ENCODE data around the gene AGK.
"Not testable (repeated sequence)": the region's sequence is repeated elsewhere in the genome, so short reads cannot be mapped to it uniquely, and the experiment has no call there.

The AGK gene

GRCh38 chr7:141577043-141577839, 26.0 kb downstream of the AGK start:
- no peak for DNase-seq
- in situ Hi-C loops (cut with HindIII; ENCODE audit: low pct_ligation_motif_present, low pct_unique_long_range_greater_than_20kb, low sequenced_read_pairs), result no loop called here

DNA sequence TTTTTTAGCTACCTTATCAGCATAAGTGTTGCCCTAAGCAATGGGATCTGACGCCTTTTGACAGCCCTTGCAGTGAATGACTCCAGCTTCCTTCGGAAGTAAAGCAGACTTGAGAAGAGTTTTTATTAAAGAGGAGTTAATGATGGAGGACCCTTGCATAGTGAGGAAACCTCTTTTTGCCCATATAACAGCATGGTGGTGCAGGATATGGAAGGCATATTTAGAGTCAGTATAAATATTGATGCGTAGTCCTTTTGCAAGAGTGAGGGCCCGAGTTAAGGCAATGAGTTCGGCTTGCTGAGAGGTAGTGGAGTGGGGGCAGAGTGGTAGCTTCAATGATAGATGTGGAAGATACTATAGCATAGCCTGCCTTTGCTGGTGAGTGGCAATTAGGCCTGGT, 28.7 kb downstream of the AGK start:
- in situ Hi-C loops (cut with HindIII; ENCODE audit: low pct_ligation_motif_present, low pct_unique_long_range_greater_than_20kb, low sequenced_read_pairs); DNase-seq: not testable (repeated sequence)

DNA sequence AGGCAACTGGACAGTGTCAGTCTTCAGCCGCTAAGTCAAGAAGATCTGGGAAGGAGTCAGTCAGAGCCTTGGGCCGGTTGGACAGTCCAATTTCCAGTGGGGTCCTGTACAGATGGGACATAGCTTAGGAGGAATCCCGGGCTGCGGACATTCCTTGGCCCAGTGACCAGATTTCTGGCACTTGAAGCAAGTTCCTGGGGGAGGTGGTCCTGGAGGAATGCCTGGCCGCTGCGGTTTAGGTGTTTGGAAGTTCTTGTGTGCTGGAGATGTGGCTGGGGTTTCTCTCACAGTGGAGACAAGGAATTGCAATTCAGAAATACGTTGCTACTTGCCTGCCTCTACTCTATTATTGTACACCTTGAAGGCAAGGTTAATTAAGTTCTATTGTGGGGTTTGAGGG, 30.9 kb downstream of the AGK start:
- in situ Hi-C loops (cut with HindIII; ENCODE audit: low pct_ligation_motif_present, low pct_unique_long_range_greater_than_20kb, low sequenced_read_pairs); DNase-seq: not testable (repeated sequence)

GRCh38 chr7:141584935-141585334, 33.7 kb downstream of the AGK start:
- in situ Hi-C loops (cut with HindIII; ENCODE audit: low pct_ligation_motif_present, low pct_unique_long_range_greater_than_20kb, low sequenced_read_pairs), result no loop called here
- no peak for DNase-seq

DNA sequence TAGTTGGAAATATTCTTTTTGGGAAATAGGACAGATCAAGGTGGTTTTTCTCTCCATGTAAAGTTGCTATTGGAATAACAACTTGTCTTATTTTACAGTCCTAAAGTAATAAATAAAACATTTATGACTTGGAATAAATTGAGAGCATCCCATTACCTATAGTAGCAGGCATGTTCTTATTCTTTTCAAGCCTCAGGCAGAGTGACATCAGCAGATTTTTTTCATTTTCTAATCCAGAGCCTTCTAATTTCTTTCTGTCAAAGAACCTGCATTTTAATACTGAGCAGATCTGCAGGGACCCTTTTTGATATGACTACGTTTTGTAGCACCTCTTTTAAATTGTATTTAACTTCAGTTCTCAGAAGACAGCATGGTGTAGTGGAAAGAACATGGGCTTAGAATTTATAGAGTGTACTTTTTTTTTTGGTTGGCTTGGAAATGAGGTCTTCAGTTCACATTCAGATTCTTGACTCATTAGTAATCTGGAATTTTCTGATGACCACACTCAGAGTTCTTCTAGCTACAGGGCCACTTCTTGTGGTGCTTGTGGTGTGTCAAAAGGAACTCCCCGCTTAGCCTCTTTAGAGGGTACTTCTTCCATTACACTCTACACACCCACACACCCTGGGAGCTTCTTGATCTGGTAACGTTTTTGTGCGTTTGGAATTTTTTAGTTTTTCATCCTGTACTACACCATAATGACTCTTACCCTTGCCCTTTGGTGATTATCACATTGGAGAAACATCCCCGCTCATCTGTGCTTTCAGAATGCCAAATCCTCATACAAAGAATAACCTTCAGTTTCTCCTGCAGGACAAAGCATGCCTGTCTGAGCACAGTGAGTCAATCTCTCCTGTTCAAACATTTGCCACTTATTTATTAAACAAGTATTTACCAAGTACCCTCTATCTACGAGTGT, 34.6 kb downstream of the AGK start:
- peak; percentile 96 for DNase-seq
- in situ Hi-C loops (cut with HindIII; ENCODE audit: low pct_ligation_motif_present, low pct_unique_long_range_greater_than_20kb, low sequenced_read_pairs), result no loop called here

- no peak for DNase-seq
- in situ Hi-C loops (cut with HindIII; ENCODE audit: low pct_ligation_motif_present, low pct_unique_long_range_greater_than_20kb, low sequenced_read_pairs), result no loop called here
Measured at GRCh38 chr7:141586878-141587277, 35.7 kb downstream of the AGK start.

GRCh38 chr7:141587304-141587703, 36.1 kb downstream of the AGK start:
- no peak for DNase-seq
- in situ Hi-C loops (cut with HindIII; ENCODE audit: low pct_ligation_motif_present, low pct_unique_long_range_greater_than_20kb, low sequenced_read_pairs), result no loop called here

- DNase-seq, result no peak
- in situ Hi-C loops (cut with HindIII; ENCODE audit: low pct_ligation_motif_present, low pct_unique_long_range_greater_than_20kb, low sequenced_read_pairs), result no loop called here
Measured at GRCh38 chr7:141588912-141589311, 37.7 kb downstream of the AGK start.

- in situ Hi-C loops (cut with HindIII; ENCODE audit: low pct_ligation_motif_present, low pct_unique_long_range_greater_than_20kb, low sequenced_read_pairs), result no loop called here
- DNase-seq, result no peak
Measured at GRCh38 chr7:141590071-141590470, 38.9 kb downstream of the AGK start.

DNA sequence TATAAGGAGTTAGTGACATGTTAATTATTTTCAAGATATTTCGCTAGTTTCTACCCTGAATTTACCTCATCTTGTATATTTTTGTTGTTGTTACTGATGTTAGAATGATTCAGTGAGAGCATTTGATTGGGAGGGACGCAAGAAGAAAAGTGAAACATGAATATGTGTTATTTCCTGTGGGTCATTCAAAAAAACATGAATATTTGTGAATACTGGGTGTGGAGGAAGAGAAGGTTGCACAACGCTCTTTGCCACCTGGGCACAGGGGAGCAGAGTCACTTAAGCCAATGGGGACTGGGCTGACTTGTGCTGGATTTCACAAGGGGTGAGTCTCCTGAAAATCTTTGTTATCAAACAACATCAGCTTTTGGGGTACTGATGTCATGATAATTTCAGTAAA, 39.5 kb downstream of the AGK start:
- no peak for DNase-seq
- in situ Hi-C loops (cut with HindIII; ENCODE audit: low pct_ligation_motif_present, low pct_unique_long_range_greater_than_20kb, low sequenced_read_pairs), result no loop called here

DNA sequence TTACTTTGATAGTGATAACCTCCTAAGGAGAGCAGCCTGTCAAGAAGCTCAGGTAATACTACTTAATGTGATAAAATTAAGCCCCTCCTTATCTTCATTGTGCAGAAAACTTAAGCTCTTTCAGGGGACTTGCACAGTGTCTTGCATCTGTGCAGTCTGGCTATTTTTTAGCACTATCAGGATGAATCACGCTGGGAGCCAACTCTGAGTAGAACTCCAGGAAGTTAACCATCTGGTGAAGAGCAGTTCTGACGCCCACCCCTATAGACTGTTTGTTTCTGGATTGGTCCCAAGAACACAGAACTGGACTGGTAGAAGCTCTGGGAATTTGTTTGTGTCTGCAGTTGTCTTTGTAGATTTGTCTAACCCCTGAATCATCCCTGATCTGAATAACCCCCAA, 41.9 kb downstream of the AGK start:
- in situ Hi-C loops (cut with HindIII; ENCODE audit: low pct_ligation_motif_present, low pct_unique_long_range_greater_than_20kb, low sequenced_read_pairs), result no loop called here

DNA sequence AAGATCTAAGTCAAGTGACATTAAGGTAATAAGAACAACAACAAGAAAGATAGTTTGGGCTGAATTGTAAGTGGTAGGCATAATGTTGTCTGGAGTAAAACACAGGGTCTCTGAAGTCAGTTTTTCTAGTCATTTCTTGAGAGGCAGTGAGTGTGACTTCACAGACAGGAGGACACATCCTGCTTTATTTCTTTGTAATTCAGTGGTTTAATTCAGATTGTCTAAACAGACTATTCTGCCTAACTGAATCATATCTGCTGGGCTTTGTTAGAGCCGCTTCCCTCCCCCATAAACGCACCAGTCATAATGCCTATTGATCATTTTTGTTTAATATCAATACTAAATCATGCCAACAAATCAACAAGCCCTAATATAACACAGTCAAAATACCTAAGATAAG, 46.8 kb downstream of the AGK start:
- DNase-seq, result no peak
- in situ Hi-C loops (cut with HindIII; ENCODE audit: low pct_ligation_motif_present, low pct_unique_long_range_greater_than_20kb, low sequenced_read_pairs), result no loop called here

More for the DNA sequence above, 41.9 kb downstream of the AGK start:
- DNase-seq, result no peak

DNA sequence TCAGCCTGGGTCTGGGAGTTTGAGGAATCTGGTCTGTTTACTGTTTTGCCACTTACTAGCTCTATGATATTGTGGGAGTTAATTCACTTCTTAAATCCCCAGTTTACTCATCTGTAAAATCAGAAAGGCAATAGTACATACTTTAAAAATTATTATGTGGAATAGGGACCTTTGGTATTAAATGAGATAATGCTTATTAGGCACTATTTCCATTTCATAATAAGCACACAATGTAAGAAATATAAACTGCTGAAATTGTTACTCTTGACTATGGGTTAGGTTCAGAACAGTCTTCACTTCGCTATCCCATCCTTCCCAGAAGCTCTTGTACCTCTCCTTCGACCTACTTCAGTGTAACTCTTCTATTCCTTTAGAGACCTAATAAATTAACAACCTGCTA, 47.2 kb downstream of the AGK start:
- DNase-seq, result no peak
- in situ Hi-C loops (cut with HindIII; ENCODE audit: low pct_ligation_motif_present, low pct_unique_long_range_greater_than_20kb, low sequenced_read_pairs), result no loop called here

DNA sequence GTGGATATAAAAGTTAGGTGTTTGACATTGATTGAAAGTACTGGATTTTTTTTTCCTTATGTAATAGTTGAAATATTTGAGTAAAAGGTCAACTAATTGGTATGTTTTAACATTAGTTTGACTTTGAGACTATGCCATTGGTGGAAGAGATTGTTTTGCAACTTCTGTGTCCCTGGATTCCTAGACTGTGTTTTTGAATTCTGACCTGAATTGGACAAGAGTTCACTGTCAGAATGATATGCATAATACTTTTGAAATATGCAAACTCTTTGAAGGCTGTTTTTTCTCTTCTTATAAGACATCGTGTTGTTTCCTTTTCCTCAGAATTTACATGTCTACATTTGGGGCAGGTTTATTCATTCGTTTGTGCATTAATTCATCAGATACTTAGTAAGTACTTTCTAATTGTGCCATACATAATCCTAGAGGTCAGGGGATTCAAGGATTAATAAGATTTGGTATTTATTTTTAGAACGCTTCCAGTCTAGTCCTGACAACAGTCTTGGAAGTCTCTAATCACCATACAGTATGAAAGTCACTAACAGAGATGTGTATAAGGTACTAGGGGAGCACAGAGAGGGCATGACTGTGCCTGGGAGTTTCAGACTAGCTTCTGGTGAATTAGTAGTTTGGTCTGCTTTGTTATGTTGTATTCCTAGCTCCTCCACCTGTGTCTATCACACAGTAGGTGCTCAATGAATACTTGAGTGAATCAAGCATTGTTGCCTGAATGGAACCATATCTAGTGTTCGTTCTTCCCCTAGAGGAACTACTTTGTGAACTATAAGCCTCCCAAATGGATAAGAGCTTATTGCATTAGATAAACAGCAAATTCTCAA, 49.2 kb downstream of the AGK start:
- no peak for DNase-seq
- in situ Hi-C loops (cut with HindIII; ENCODE audit: low pct_ligation_motif_present, low pct_unique_long_range_greater_than_20kb, low sequenced_read_pairs), result no loop called here

GRCh38 chr7:141609576-141609975, 58.4 kb downstream of the AGK start:
- no peak for DNase-seq
- in situ Hi-C loops (cut with HindIII; ENCODE audit: low pct_ligation_motif_present, low pct_unique_long_range_greater_than_20kb, low sequenced_read_pairs), result no loop called here

- in situ Hi-C loops (cut with HindIII; ENCODE audit: low pct_ligation_motif_present, low pct_unique_long_range_greater_than_20kb, low sequenced_read_pairs), result no loop called here
- no peak for DNase-seq
Measured at GRCh38 chr7:141610671-141611070, 59.5 kb downstream of the AGK start.

DNA sequence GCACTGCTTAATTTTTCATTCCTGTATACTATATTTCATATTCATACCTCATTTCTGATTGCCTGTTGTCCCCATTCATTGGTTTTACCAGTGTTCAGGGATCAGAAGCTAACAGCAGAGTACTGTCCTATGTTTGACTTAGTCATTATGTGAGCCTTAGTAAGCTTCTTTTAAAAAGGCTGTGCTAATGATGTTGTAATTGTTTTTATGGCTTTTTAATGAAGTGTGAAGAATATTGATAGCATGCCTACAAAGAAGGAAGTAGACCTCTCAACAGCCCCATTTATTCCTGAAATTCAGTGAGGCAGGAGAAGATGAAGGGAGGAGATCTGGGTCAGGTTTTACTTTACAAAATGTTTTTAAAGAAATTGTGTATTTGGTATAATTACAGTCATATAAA, 61.7 kb downstream of the AGK start:
- in situ Hi-C loops (cut with HindIII; ENCODE audit: low pct_ligation_motif_present, low pct_unique_long_range_greater_than_20kb, low sequenced_read_pairs), result no loop called here
- DNase-seq, result no peak

DNA sequence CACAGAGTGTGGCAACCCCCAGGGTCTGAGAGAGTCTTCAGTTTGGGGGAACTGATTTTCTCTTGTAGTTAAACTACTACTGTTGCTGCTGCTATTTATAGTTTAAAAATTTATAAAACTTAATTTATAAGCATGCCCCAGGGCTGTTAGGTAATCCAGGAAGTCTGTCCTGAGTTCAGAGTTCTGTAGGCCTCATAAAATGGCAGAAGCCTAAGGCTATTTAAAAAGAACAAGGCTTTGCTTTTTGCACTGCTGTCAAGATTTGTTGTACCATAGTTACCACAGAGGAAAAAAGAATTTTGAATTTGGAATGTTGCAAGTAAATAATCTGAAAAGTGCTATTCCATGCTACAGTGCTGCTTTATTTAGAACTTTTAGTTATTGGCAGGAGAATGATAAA, 66.1 kb downstream of the AGK start:
- no peak for DNase-seq
- in situ Hi-C loops (cut with HindIII; ENCODE audit: low pct_ligation_motif_present, low pct_unique_long_range_greater_than_20kb, low sequenced_read_pairs), result no loop called here

DNA sequence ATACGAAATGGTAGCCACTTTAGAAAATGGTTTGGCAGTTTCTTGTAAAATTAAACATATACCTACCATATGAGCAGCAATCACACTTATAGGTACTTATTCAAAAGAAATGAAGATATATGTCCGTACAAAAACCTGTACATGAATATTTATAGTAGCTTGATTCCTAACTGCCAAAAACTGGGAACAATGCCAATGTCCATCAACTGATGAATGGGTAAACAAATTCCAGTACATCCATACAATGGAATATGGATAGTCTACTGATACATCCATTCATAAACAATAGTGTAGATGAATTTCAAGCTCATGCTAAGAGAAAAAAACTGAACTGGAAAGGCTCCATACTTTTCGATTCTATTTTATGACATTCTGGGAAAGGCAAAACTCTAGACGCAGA, 68.5 kb downstream of the AGK start:
- no peak for DNase-seq
- in situ Hi-C loops (cut with HindIII; ENCODE audit: low pct_ligation_motif_present, low pct_unique_long_range_greater_than_20kb, low sequenced_read_pairs), result no loop called here
